K562 (cell line): ENCODE data around the gene P2RY13.

ENCODE experiments used
- POLR2A ChIP-seq: fragments of 450-650 bp; conservative IDR thresholded peaks from 2 replicates; pipeline ENCODE4 v1.6.1; 2016
- SOX6 ChIP-seq: fragments of 450-650 bp; IDR thresholded peaks from 2 replicates; pipeline ENCODE4 v1.6.1; 2014; ENCODE audit warnings: mild to moderate bottlenecking
- ZNF24 ChIP-seq: fragments of 450-650 bp; IDR thresholded peaks from 2 replicates; pipeline ENCODE4 v1.6.1; 2016
- TF ChIP-seq, protein P1 (sequence below): sonication (generic); formaldehyde crosslinking; IDR thresholded peaks from 2 replicates; pipeline ENCODE4 v1.4.0; 2020; ENCODE audit warnings: mild to moderate bottlenecking, missing genetic modification reagents

DNA sequence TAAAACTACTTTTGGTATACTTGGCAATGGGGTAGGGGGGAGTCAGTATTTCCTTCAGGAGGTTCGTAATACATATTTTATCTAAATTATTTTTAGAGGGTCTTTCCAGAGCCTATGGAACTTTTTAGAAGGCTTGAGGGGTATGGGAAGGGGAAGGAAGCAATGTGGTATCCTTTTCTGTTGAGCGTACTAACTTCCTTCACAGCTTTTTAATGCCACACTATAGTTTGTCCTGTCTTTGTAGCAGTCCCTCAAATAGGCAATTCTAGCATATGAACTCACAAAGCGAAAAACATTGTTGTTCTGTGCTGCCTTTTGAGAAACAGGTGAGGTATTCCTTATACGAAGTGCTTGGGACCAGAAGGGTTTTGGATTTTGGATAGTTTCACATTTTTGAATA is 22.3 kb upstream of the P2RY13 start:
- TF ChIP-seq SOX6 = no peak
- TF ChIP-seq, protein P1, sequence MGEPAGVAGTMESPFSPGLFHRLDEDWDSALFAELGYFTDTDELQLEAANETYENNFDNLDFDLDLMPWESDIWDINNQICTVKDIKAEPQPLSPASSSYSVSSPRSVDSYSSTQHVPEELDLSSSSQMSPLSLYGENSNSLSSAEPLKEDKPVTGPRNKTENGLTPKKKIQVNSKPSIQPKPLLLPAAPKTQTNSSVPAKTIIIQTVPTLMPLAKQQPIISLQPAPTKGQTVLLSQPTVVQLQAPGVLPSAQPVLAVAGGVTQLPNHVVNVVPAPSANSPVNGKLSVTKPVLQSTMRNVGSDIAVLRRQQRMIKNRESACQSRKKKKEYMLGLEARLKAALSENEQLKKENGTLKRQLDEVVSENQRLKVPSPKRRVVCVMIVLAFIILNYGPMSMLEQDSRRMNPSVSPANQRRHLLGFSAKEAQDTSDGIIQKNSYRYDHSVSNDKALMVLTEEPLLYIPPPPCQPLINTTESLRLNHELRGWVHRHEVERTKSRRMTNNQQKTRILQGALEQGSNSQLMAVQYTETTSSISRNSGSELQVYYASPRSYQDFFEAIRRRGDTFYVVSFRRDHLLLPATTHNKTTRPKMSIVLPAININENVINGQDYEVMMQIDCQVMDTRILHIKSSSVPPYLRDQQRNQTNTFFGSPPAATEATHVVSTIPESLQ (CRISPR knock-in tag) = no peak
- no peak for TF ChIP-seq POLR2A
- TF ChIP-seq ZNF24 = no peak
